NCI-H128 (cell line): ENCODE results near the gene FRAS1.
"Not testable (repeated sequence)": the region's sequence is repeated elsewhere in the genome, so short reads cannot be mapped to it uniquely, and the experiment has no call there.

ENCODE experiments used
- DNase-seq: peaks from one replicate; lab custom pipeline; 2025; ENCODE audit not compliant: unreplicated experiment; lab: John Stamatoyannopoulos, UW

The FRAS1 gene

GRCh38 chr4:78119698-78120097 is 62.6 kb downstream of the FRAS1 start:
- no peak for DNase-seq

- DNase-seq = no peak
Observed at GRCh38 chr4:78120144-78120880, 63.2 kb downstream of the FRAS1 start.

DNA sequence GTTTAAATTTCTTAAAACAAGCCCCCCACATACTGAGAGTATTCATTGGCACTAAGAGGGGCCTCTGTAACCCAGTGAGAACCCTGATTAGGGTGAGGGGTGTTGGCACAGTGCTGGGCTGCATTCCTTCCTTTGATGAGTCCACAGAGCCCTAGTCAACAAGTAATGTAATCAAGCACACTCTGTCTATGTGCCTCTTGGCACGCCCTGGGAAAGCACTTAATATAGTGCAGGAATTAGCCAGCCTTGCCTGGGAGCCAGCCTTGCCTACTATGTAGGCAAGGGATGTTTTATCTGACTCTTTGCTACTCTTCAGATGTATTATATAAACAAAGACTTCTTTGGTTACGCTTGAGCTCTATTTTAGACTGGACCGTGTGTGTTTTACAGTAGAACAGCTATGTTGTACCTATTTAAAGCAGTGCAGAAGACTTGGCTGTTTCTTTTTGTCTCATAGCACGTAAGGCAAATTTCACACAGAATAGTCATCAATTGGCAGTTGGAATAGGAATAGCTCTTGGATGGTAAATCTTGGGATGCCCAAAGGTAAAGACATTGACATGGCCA is 64.3 kb downstream of the FRAS1 start:
- DNase-seq = no peak

DNA sequence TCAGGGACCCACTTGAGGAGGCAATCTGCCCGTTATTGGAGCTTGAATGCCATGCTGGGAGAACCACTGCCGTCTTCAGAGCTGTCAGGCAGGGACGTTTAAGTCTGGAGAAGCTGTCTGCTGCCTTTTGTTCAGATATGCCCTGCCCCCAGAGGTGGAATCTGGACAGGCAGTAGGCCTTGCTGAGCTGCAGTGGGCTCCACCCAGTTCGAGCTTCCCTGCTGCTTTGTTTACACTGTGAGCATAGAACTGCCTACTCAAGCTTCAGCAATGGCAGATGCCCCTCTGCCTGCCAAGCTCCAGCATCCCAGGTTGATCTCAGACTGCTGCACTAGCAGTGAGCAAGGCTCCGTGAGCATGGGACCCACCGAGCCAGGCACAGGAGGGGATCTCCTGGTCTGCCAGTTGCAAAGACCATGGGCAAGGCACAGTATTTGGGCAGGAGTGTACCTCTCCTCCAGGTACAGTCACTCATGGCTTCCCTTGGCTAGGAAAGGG is 68.8 kb downstream of the FRAS1 start:
- DNase-seq = not testable (repeated sequence)

- no peak for DNase-seq
Observed at GRCh38 chr4:78129383-78130108, 72.4 kb downstream of the FRAS1 start.

DNA sequence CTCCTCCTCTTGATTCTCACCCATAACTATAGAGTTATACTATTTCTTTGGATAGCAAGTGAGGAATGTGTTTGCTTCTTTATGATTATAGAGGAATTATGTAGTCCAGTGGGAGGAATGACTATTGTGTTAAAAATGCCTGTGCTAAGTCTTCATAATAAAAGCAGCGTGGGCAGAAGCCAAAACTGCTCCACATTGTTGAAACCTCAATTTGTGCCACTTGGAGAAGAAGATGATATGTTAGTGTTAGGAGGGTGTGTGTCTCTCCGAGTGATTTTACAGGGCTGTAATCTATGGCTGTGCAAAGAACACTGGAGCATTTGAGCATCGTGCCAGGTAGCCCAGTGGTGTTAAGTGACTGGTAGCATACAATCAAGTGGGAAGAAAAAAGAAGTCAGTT is 74.3 kb downstream of the FRAS1 start:
- DNase-seq = no peak

- DNase-seq = no peak
Observed at GRCh38 chr4:78136109-78137081, 79.3 kb downstream of the FRAS1 start.

DNA sequence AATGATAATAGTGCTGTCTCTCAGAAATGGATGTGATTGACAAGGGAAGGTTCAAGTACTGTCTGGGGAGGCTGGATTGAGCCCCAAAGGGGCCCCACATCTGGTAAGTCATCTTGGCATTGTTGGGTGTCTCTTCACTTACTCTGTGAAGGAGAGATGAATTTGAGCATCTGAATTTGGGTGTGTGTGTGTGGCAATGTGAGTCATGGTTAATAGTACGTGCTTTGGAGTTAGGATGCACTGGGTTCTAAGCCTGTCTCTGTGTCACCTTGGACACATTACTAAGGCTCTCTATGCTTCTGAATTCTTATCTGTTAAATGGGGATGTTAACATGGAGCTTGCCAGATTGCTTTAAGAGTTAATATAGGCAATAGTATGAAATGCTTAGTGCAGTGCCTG is 80.4 kb downstream of the FRAS1 start:
- no peak for DNase-seq

DNA sequence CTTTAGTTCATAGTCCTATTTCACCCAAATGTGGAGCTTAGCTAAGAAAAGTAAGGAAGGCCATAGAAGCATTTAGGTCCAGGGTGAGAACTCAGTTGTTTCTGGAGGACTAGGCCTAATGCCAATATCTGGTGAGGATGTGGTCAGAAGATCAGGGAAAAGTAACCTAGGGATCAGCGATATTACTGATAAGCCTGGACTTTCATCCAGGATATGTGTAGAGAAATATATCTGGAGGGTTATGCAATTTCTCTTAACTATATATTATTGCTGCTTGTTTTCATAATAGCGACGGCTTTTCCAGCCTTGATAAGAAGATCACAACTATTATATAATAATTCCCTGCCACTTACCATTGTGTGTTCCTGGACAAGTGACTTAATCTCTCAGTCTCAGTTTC is 81.1 kb downstream of the FRAS1 start:
- DNase-seq = no peak

DNA sequence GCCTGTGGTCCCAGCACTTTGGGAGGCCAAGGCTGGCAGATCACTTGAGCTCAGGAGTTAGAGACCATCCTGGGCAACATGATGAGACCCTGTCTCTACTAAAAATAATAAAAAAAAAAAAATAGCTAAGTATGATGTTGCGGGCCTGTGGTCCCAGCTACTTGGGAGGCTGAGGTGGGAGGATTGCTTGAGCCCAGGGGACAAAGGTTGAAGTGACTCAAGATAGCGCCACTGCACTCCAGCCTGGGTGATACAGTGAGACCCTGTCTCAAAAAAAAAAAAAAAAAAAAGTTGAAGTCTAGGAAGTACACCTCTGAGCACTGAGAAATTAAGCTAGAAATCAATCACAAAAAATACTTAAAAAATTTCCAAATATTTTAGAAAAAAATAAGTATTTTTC is 86.5 kb downstream of the FRAS1 start:
- DNase-seq = no peak

GRCh38 chr4:78145008-78145407 is 87.9 kb downstream of the FRAS1 start:
- no peak for DNase-seq

GRCh38 chr4:78145622-78146021 is 88.5 kb downstream of the FRAS1 start:
- DNase-seq = no peak

- no peak for DNase-seq
Observed at GRCh38 chr4:78149751-78150542, 92.8 kb downstream of the FRAS1 start.

GRCh38 chr4:78150543-78150864 is 93.4 kb downstream of the FRAS1 start:
- no peak for DNase-seq

DNA sequence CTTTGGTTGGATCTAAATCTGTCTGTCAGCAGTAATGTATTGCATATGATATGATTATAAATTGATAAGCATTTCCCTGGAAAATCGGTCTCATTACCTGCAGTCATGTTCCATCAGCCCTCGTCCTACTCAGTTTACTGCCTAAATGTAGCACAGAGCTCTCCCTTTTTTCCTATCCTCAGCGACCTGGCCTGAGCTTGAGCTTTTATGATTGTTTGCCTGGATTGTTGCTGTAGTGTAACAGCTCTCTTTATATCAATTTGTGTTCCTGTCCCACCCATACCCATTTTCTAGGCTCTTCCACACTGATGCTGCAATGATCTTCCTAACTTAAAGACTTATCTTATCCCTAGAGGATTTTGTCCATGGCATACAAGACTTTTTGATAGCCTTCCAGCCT is 95.7 kb downstream of the FRAS1 start:
- no peak for DNase-seq

DNA sequence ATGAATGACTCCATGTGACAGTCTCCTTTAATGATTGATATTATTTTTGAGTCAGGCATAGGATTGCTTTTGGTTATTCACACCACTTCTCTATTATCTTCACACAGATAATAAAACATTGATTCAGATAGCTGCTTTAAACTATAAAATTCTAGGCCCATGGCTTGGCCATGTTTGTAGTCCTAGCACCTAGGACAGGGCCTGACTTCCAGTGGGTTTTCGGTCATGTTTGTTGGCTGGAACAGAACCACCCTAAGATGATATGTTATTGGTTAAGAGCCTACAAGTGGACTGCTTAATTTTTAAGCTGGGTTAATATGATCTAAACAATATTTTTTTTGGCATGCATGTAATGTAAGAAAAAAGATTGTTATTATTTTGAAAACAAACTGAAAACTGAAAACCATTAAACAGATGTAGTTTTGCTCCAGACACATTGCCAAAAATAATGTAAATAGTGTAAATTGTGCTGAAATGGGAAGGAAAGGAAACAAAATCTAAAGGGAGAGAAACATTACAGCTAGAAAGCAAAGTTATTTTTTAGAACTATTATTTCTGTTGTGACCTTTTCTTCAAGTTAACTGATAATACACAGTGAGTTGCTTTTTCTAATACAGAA is 98.0 kb downstream of the FRAS1 start:
- no peak for DNase-seq

DNA sequence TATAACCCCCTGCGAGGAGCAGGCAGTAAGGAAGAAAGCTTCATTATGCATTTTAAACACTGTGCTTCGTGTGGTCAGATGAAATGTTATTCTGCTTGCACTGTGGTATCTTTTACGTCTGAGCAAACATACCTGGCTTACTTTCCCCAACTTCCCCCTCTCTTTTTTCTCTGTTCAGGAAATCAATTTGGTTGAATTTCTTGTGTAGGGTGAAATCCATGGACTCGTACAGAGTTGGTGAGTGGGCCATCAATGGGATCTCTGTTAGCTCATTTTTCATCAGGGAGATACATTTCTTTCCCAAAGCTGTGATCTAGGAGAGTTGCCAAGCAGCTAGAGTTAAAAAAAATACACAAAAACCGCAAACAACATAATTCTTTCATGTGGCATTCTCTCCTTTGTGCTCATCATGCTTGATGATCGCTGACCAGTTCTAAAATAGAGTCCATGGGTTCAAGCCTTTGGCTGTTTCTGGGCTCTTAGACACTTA is 98.5 kb downstream of the FRAS1 start:
- no peak for DNase-seq

DNA sequence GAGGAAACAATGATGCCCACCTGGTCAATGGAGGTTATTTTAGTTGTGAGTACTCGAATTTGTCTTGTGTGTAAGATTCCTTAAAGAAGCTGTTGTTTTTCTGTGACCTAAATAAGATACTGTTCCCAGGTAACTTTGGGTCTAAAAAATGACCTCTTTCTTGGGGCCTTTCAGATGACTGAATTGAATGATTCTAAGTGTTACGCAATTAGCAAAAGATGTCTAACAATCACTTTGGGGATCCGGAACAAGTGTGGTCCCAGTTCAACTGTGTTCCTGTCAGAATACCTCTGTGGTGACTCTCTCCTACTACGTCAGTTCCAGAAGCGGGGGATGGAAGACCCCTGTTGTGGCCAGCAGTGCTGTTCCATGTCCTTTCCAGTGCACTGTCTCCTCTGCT is 99.4 kb downstream of the FRAS1 start:
- DNase-seq = no peak

GRCh38 chr4:78162342-78162741 is 105.2 kb downstream of the FRAS1 start:
- no peak for DNase-seq

DNA sequence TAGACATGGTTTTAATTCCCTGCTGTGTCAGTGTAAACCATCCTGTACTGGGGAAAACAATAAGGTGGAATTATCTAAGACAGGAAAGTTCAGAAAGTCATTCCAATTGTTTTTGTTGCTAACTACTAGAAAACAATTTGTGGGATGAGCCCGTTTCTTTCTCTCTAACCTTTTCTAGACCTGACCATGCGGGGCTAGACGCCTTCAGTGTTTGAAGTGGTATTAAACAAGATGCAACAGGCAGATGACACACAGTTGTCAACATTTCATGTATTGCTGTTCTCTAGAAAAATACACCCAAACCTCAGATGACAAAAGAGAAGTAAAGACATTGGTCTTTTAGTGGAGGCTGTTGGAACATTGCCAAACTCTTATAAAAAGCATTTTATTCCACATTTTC is 105.7 kb downstream of the FRAS1 start:
- DNase-seq = no peak
